ENCODE measurements around the gene SLC4A11.

- TF ChIP-seq CTCF (IDR thresholded peaks at IDR 0.05 in 4 of 5, conservative IDR thresholded peaks at IDR 0.05 in 1 of 5) (no peak), POLR2A (IDR thresholded peaks at IDR 0.05) (no peak)
These were observed 16.7 kb upstream of the SLC4A11 start for GRCh38 chr20:3255728-3256127.

Measured in gastrocnemius medialis (tissue), 4 donors.